ENCODE measurements around the gene SLC31A2.
"Not testable (repeated sequence)": the region's sequence is repeated elsewhere in the genome, so short reads cannot be mapped to it uniquely, and the experiment has no call there.

- peak in 1 of 3 experiments; percentile 26; a peak in 1 of 6 replicates for TF ChIP-seq CTCF (IDR thresholded peaks at IDR 0.05 in 2 of 3, conservative IDR thresholded peaks at IDR 0.05 in 1 of 3; ENCODE audit: borderline replicate concordance in 1 of 3, insufficient read depth in 1 of 3, low read depth in 2 of 3, low read length in 2 of 3)
- TF ChIP-seq EZH2 (IDR thresholded peaks at IDR 0.05); POLR2A (IDR thresholded peaks at IDR 0.05; ENCODE audit: borderline replicate concordance, extremely low read depth, insufficient read depth, insufficient read length); CEBPB (IDR thresholded peaks at IDR 0.05; ENCODE audit: low read depth); POLR2AphosphoS5 (IDR thresholded peaks at IDR 0.05; ENCODE audit: low read depth, low read length); SIN3A (IDR thresholded peaks at IDR 0.05; ENCODE audit: low read depth); MAX (IDR thresholded peaks at IDR 0.05); TCF7L2 (IDR thresholded peaks at IDR 0.05; ENCODE audit: borderline replicate concordance, extremely low read depth, insufficient read depth, insufficient read length); SP1 (IDR thresholded peaks at IDR 0.05; ENCODE audit: low read depth); ZBTB33 (IDR thresholded peaks at IDR 0.05; ENCODE audit: extremely low read depth, insufficient replicate concordance, low read length); EGR1 (IDR thresholded peaks at IDR 0.05; ENCODE audit: low read depth); SRF (IDR thresholded peaks at IDR 0.05; ENCODE audit: low read depth): not testable (repeated sequence)
These were observed 37.9 kb upstream of the SLC31A2 start for GRCh38 chr9:113112706-113113510.
